ENCODE results near the gene ARSB. TPM values are rescaled to one million over a fixed set of nuclear protein-coding genes. Genes with fewer than 3 reads are reported as not detected.
"Not testable (repeated sequence)": the region's sequence is repeated elsewhere in the genome, so short reads cannot be mapped to it uniquely, and the experiment has no call there.

Gene ARSB
- total and polyA plus RNA-seq, 9 of the 15 experiments (the other 6 are each of a cell fraction or from before 2014, with no cell fraction given) = 0.52 to 4.6 (median 2.4) TPM

DNA sequence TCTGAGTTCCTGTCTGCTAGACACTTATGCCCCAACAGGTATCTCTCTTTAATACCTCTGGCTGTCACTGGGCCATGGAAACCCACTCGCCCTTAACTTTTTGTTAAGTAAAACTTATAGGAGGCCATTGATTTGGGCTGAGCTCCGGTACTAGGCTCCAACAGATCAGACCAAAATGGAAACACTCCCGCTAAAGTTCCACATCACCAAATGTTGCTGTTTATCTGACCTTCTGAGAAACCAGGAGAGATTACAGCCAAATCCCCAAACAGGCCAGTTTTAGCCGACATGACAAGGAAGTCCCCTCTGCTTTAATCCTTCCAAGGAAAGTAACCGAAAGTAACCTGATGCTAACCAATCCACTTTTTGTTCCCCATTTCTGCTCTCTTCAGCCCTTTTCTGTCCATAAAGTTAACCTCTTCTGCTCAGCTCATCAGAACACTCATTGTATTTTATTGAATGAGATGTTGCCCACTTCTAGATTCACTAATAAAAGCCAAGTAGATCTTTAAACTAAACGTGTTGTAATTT is 221.4 kb downstream of the ARSB start:
- H3K36me3 ChIP-seq (ENCODE audit: control insufficient read depth, insufficient read depth, low read length) = no peaks in the 10 kb centered on the region

DNA sequence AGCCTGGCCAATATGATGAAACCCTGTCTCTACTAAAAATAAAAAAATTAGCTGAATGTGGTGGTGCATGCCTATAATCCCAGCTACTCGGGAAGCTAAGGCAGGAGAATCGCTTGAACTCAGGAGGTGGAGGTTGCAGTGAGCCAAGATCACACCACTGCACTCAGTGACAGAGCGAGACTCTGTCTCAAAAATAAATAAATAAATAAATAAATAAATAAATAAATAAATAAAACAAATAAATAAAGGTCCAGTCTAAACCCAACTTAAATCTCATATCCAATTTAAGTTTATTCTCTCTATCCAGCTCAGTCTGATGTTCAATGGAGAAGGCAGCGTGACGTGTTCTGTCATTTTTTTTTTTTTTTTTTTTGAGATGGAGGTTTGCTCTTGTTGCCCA is 222.4 kb downstream of the ARSB start:
- POLR2A ChIA-PET; H3K79me2 ChIP-seq (ENCODE audit: control insufficient read depth, insufficient read depth, low read length); H3K9me1 ChIP-seq (ENCODE audit: control insufficient read depth, insufficient read depth, low read length); FAIRE-seq; in situ Hi-C loops (cut with MboI); intact Hi-C loops (cut with micrococcal nuclease); H3K4me3 ChIP-seq; H3K9ac ChIP-seq (ENCODE audit: insufficient read depth in 1 of 2, low read depth in 2 of 2, low read length in 2 of 2); H3K36me3 ChIP-seq (ENCODE audit: control insufficient read depth, insufficient read depth, low read length); H3K27ac ChIP-seq (ENCODE audit: extremely low read depth, low read depth, low read length); ATAC-seq; H3K4me2 ChIP-seq (ENCODE audit: insufficient read depth, low read length); H3K9me3 ChIP-seq (replicated peaks; ENCODE audit: control insufficient read depth, insufficient read depth, low read depth, low read length); H4K20me1 ChIP-seq (replicated peaks; ENCODE audit: control insufficient read depth, insufficient read depth, low read length); DNase-seq (ENCODE audit: extremely low read depth in 1 of 4, low spot score in 3 of 4); H2AFZ ChIP-seq (ENCODE audit: low read depth, low read length); H3K4me1 ChIP-seq (replicated peaks in 1 of 2; ENCODE audit: control insufficient read depth in 2 of 2, insufficient read depth in 2 of 2, low read length in 2 of 2); BruUV-seq (replicated peaks): not testable (repeated sequence)
- WGBS (ENCODE audit: insufficient coverage, low coverage, missing lambda C conversion rate) = 61% methylated on average over 5 of the region's 5 CpGs
- H3K27me3 ChIP-seq (ENCODE audit: control insufficient read depth in 2 of 2, insufficient read depth in 2 of 2, low read length in 2 of 2) = peaks cover 17% of the 10 kb centered on the region in 2 experiments; a peak in 4 of 5 replicates
- CTCF ChIA-PET (ENCODE audit: low intra/inter-chr PET ratio) = interaction anchor here (0.6 kb wide), 1 partner anchor 157 kb away, joined by 3 read pairs; no protein-coding TSS in a partner anchor

More for the DNA sequence above, 221.4 kb downstream of the ARSB start:
- no peak for FAIRE-seq
- H2AFZ ChIP-seq (ENCODE audit: low read depth, low read length) = no peak overlapping the region
- TF ChIP-seq SMARCB1 (IDR thresholded peaks at IDR 0.05; ENCODE audit: insufficient read length, low read depth) = no peak
- TF ChIP-seq HMBOX1 (IDR thresholded peaks at IDR 0.05) = peak; percentile 61
- ATAC-seq = no peak
- H3K4me1 ChIP-seq (replicated peaks in 1 of 2; ENCODE audit: control insufficient read depth in 2 of 2, insufficient read depth in 2 of 2, low read length in 2 of 2) = peaks cover 0 to 2% of the 10 kb centered on the region in 2 experiments; a peak in 2 of 5 replicates
- no peak overlapping the region for H3K4me2 ChIP-seq (ENCODE audit: insufficient read depth, low read length)
- no peaks in the 10 kb centered on the region for H3K9me3 ChIP-seq (replicated peaks; ENCODE audit: control insufficient read depth, insufficient read depth, low read depth, low read length)
- H3K4me3 ChIP-seq = no peak overlapping the region
- POLR2A ChIA-PET = interaction anchor here (1.1 kb wide), 1 partner anchor 16 kb away, joined by 3 read pairs; no protein-coding TSS in a partner anchor
- no peak for DNase-seq (ENCODE audit: extremely low read depth in 1 of 4, low spot score in 3 of 4)
- H3K27me3 ChIP-seq (ENCODE audit: control insufficient read depth in 2 of 2, insufficient read depth in 2 of 2, low read length in 2 of 2) = peaks cover 14 to 17% of the 10 kb centered on the region in 2 experiments; a peak in 4 of 5 replicates
- H3K79me2 ChIP-seq (ENCODE audit: control insufficient read depth, insufficient read depth, low read length) = no peaks in the 10 kb centered on the region
- H3K9ac ChIP-seq (ENCODE audit: insufficient read depth in 1 of 2, low read depth in 2 of 2, low read length in 2 of 2) = no peak overlapping the region
- in situ Hi-C loops (cut with MboI) (no loop called here), intact Hi-C loops (cut with micrococcal nuclease) (no loop called here)
- no peaks in the 10 kb centered on the region for H4K20me1 ChIP-seq (replicated peaks; ENCODE audit: control insufficient read depth, insufficient read depth, low read length)
- CTCF ChIA-PET (ENCODE audit: low intra/inter-chr PET ratio) = interaction anchor here (0.6 kb wide), 1 partner anchor 535 kb away, joined by 3 read pairs; no protein-coding TSS in a partner anchor
- no TSS peak for BruUV-seq (replicated peaks)
- H3K9me1 ChIP-seq (ENCODE audit: control insufficient read depth, insufficient read depth, low read length) = no peaks in the 10 kb centered on the region
- H3K27ac ChIP-seq (ENCODE audit: extremely low read depth, low read depth, low read length) = no peak overlapping the region
- 9% methylated on average over 6 of the region's 6 CpGs for WGBS (ENCODE audit: insufficient coverage, low coverage, missing lambda C conversion rate)

Data from K562 (cell line).